HG02678 (cell line): ENCODE data around the gene CTRL.
"Not testable (repeated sequence)": the region's sequence is repeated elsewhere in the genome, so short reads cannot be mapped to it uniquely, and the experiment has no call there.

Experiments
- ATAC-seq: cut with Tn5 transposase; IDR thresholded peaks from one replicate; pipeline ENCODE4 v1.9.1; 2021; ENCODE audit warnings: mild to moderate bottlenecking, moderate library complexity; ENCODE audit not compliant: unreplicated experiment

CTRL gene

GRCh38 chr16:67942200-67942509 is 10.5 kb upstream of the CTRL start:
- no peak for ATAC-seq

- ATAC-seq = no peak
Observed at GRCh38 chr16:67941469-67942199, 10.0 kb upstream of the CTRL start.

- ATAC-seq = no peak
Observed at GRCh38 chr16:67940446-67941089, 8.9 kb upstream of the CTRL start.

GRCh38 chr16:67939507-67940445 is 8.1 kb upstream of the CTRL start:
- no peak for ATAC-seq

GRCh38 chr16:67937713-67938112 is 6.1 kb upstream of the CTRL start:
- not testable (repeated sequence) for ATAC-seq

GRCh38 chr16:67936880-67937605 is 5.4 kb upstream of the CTRL start:
- peak; percentile 52 for ATAC-seq

GRCh38 chr16:67936124-67936879 is 4.6 kb upstream of the CTRL start, which contains the start of gene PSMB10:
Gene PSMB10 (minus strand): TSS chr16:67936850. CDS start chr16:67936749, 101 bp downstream.
- ATAC-seq = peak; percentile 3

GRCh38 chr16:67935402-67936123 is 3.9 kb upstream of the CTRL start:
- peak; percentile 92 for ATAC-seq

- ATAC-seq = no peak
Observed at GRCh38 chr16:67935101-67935401, 3.4 kb upstream of the CTRL start.

- ATAC-seq = no peak
Observed at GRCh38 chr16:67934306-67935100, 2.8 kb upstream of the CTRL start.

GRCh38 chr16:67933805-67934204 is 2.1 kb upstream of the CTRL start:
- no peak for ATAC-seq

GRCh38 chr16:67932462-67932840 is 789 bp upstream of the CTRL start:
- ATAC-seq = no peak

GRCh38 chr16:67930678-67931211 is 917 bp downstream of the CTRL start:
- no peak for ATAC-seq

GRCh38 chr16:67930191-67930590 is 1.5 kb downstream of the CTRL start:
- ATAC-seq = no peak

- peak; percentile 52 for ATAC-seq
Observed at GRCh38 chr16:67928561-67929364, 2.9 kb downstream of the CTRL start.

GRCh38 chr16:67928147-67928546 is 3.5 kb downstream of the CTRL start:
- no peak for ATAC-seq

- ATAC-seq = no peak
Observed at GRCh38 chr16:67927131-67927941, 4.3 kb downstream of the CTRL start.
